Measurements from ENCODE around the gene ZDHHC9. TPM values are rescaled to one million over a fixed set of nuclear protein-coding genes. Genes with fewer than 3 reads are reported as not detected.
"Not testable (repeated sequence)": the region's sequence is repeated elsewhere in the genome, so short reads cannot be mapped to it uniquely, and the experiment has no call there.

Gene ZDHHC9
- total and polyA plus RNA-seq, 9 of the 15 experiments (the other 6 are each of a cell fraction or from before 2014, with no cell fraction given), result 6.8 to 22.4 (median 9.1) TPM

DNA sequence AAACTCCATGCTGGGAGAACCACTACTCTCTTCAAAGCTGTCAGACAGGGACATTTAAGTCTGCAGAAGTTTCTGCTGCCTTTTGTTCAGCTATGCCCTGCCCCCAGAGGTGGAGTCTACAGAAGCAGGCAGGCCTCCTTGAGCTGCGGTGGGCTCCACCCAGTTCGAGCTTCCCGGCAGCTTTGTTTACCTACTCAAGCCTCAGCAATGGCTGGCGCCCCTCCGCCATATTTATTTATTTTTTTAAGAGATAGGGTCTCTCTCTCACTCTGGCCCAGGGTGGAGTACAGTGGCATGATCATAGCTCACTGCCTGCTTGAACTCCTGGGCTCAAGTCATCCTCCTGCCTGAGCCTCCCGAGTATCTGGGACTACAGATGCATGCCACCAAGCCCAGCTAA lies 15.4 kb upstream of the ZDHHC9 start:
- POLR2A ChIA-PET, result interaction anchor here (0.6 kb wide), 1 partner anchor 113 kb away, joined by 3 read pairs; no protein-coding TSS in a partner anchor
- 5% methylated on average over 6 of the region's 6 CpGs for WGBS (ENCODE audit: insufficient coverage, low coverage, missing lambda C conversion rate)
- H3K9me3 ChIP-seq (replicated peaks; ENCODE audit: control insufficient read depth, insufficient read depth, low read depth, low read length); H3K4me1 ChIP-seq (replicated peaks in 1 of 2; ENCODE audit: control insufficient read depth in 2 of 2, insufficient read depth in 2 of 2, low read length in 2 of 2); H3K36me3 ChIP-seq (ENCODE audit: control insufficient read depth, insufficient read depth, low read length); in situ Hi-C loops (cut with MboI); H3K9ac ChIP-seq (ENCODE audit: insufficient read depth in 1 of 2, low read depth in 2 of 2, low read length in 2 of 2); DNase-seq (ENCODE audit: extremely low read depth in 1 of 4, low spot score in 3 of 4); H4K20me1 ChIP-seq (replicated peaks; ENCODE audit: control insufficient read depth, insufficient read depth, low read length); H3K79me2 ChIP-seq (ENCODE audit: control insufficient read depth, insufficient read depth, low read length); H3K27me3 ChIP-seq (ENCODE audit: control insufficient read depth in 2 of 2, insufficient read depth in 2 of 2, low read length in 2 of 2); FAIRE-seq; BruUV-seq (replicated peaks); intact Hi-C loops (cut with micrococcal nuclease); H3K9me1 ChIP-seq (ENCODE audit: control insufficient read depth, insufficient read depth, low read length); H3K4me2 ChIP-seq (ENCODE audit: insufficient read depth, low read length); H3K4me3 ChIP-seq; CTCF ChIA-PET (ENCODE audit: low intra/inter-chr PET ratio): not testable (repeated sequence)
- peak; percentile 60 for ATAC-seq
- H2AFZ ChIP-seq (ENCODE audit: low read depth, low read length), result peak overlapping the region; percentile 95
- H3K27ac ChIP-seq (ENCODE audit: extremely low read depth, low read depth, low read length), result peak overlapping the region; percentile 49; the same call in 1 of the 3 replicates
- TF ChIP-seq YY1 (IDR thresholded peaks at IDR 0.05; ENCODE audit: borderline replicate concordance in 1 of 3, control insufficient read depth in 1 of 3, extremely low read depth in 1 of 3, insufficient read depth in 3 of 3, insufficient read length in 1 of 3, insufficient replicate concordance in 2 of 3, low read depth in 1 of 3, low read length in 2 of 3) (peak in 2 of 3 experiments; percentile 24 to 25), FOXA3 (CRISPR knock-in tag; conservative IDR thresholded peaks at IDR 0.05 in 1 of 2, IDR thresholded peaks at IDR 0.05 in 1 of 2) (0 out of 4 replicates have a peak, but pooled peaks of 1 of the 2 experiments have one; percentile 29), FOXK2 (conservative IDR thresholded peaks at IDR 0.05 in 1 of 2, IDR thresholded peaks at IDR 0.05 in 1 of 2; ENCODE audit: low read depth in 2 of 2) (peak; percentile 75 to 81)

DNA sequence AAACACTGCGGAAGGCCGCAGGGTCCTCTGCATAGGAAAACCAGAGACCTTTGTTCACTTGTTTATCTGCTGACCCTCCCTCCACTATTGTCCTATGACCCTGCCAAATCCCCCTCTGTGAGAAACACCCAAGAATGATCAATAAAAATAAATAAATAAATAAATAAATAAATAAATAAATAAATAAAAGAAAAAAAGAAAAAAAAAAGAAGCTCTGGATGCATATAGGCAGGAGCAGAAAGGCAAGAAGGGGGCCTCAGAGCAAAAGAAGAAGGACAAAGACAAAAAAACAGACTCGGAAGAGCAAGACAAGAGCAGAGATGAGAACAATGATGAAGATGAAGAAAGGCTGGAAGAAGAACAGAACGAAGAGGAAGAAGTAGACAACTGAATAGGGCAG lies 8.1 kb upstream of the ZDHHC9 start:
- H4K20me1 ChIP-seq (replicated peaks; ENCODE audit: control insufficient read depth, insufficient read depth, low read length); H3K4me2 ChIP-seq (ENCODE audit: insufficient read depth, low read length); CTCF ChIA-PET (ENCODE audit: low intra/inter-chr PET ratio); H2AFZ ChIP-seq (ENCODE audit: low read depth, low read length); BruUV-seq (replicated peaks); H3K9me1 ChIP-seq (ENCODE audit: control insufficient read depth, insufficient read depth, low read length); H3K4me3 ChIP-seq; FAIRE-seq; intact Hi-C loops (cut with micrococcal nuclease); DNase-seq (ENCODE audit: extremely low read depth in 1 of 4, low spot score in 3 of 4); H3K9ac ChIP-seq (ENCODE audit: insufficient read depth in 1 of 2, low read depth in 2 of 2, low read length in 2 of 2); H3K9me3 ChIP-seq (replicated peaks; ENCODE audit: control insufficient read depth, insufficient read depth, low read depth, low read length); H3K36me3 ChIP-seq (ENCODE audit: control insufficient read depth, insufficient read depth, low read length); ATAC-seq; H3K4me1 ChIP-seq (replicated peaks in 1 of 2; ENCODE audit: control insufficient read depth in 2 of 2, insufficient read depth in 2 of 2, low read length in 2 of 2); in situ Hi-C loops (cut with MboI); H3K79me2 ChIP-seq (ENCODE audit: control insufficient read depth, insufficient read depth, low read length); H3K27ac ChIP-seq (ENCODE audit: extremely low read depth, low read depth, low read length): not testable (repeated sequence)
- peaks cover 3 to 12% of the 10 kb centered on the region in 2 experiments; a peak in 3 of 5 replicates for H3K27me3 ChIP-seq (ENCODE audit: control insufficient read depth in 2 of 2, insufficient read depth in 2 of 2, low read length in 2 of 2)
- POLR2A ChIA-PET, result interaction anchor here (1.4 kb wide), 1 partner anchor 9 kb away, joined by 4 read pairs; no protein-coding TSS in a partner anchor
- WGBS (ENCODE audit: insufficient coverage, low coverage, missing lambda C conversion rate), result 14% methylated on average over 1 of the region's 4 CpGs

Data from K562 (cell line).